ENCODE results near the gene SLC17A9. TPM values are rescaled to one million over a fixed set of nuclear protein-coding genes. Genes with fewer than 3 reads are reported as not detected.

Gene SLC17A9
- total RNA-seq, 1 donor from 2014 or later = not detected

DNA sequence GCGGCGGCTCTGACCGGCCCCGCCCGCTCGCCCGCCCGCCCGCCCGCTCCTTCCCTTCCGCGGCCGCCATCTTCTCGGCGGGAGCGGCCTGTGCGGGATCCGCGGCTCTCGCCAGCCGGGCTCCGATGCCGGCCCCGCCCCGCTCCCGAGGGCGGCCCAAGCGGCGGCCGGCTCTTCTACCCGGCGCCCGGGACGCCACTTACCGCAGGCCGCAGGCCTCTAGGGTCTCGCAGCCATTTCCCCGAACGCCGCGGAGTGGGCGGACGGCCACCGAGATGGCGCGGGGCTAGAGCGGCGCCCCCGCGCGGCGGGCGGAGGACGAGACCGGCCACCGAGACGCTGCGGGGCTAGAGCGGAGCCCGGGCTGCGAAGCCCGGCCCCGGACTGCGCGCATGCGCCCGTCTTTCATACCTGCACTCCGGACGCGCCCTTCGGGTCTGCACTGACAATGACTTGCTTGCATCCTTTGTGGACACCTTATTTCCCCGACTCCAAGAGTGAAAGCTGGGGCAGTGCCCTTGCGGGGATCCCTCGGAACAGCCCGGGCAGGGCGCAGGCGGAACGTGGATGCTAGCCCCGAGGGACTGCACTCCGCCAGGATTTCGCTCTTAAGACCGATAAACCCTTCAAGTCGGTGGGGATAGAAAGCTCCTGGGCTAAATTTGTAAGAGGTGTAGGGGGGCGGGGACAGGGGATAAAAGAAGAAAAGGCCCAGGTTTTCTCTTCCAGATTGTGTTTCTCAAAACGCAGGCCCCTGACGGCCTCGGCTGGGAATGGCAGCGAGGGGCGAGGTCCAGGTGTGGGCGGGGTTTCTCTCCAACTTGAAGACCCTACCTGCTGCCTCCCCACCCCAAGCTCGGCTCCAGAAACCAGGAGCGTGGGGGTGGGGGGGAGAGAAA, 26.0 kb upstream of the SLC17A9 start, which contains the start of gene DIDO1:
Gene DIDO1, minus strand, starts transcription at position 277 of the 899 bp plus-strand sequence.
- Histone ChIP-seq H3K9ac (ENCODE audit: low read depth in 1 of 3, low read length in 3 of 3) (peak within 1 kb of the TSS; percentile 95 to 97 (median 97)), H3K9me3 (ENCODE audit: control insufficient read depth in 3 of 3, low read length in 3 of 3) (no peaks in the 10 kb centered on the region), H3K27ac (ENCODE audit: low read depth, low read length) (peak within 1 kb of the TSS; percentile 88), H3K36me3 (ENCODE audit: control insufficient read depth in 3 of 3, insufficient read depth in 3 of 3, low read length in 3 of 3) (no peaks in the 10 kb centered on the region), H3K4me3 (ENCODE audit: low read length in 3 of 3) (peak within 1 kb of the TSS; percentile 79 to 97 (median 97)), H3K27me3 (ENCODE audit: control insufficient read depth in 3 of 3, insufficient read depth in 3 of 3, low read length in 3 of 3) (no peaks in the 10 kb centered on the region), H3K4me1 (ENCODE audit: control insufficient read depth in 3 of 3, insufficient read depth in 3 of 3, low read length in 3 of 3) (peaks cover 50 to 61% (median 52%) of the 10 kb centered on the region in 3 donors)

DNA sequence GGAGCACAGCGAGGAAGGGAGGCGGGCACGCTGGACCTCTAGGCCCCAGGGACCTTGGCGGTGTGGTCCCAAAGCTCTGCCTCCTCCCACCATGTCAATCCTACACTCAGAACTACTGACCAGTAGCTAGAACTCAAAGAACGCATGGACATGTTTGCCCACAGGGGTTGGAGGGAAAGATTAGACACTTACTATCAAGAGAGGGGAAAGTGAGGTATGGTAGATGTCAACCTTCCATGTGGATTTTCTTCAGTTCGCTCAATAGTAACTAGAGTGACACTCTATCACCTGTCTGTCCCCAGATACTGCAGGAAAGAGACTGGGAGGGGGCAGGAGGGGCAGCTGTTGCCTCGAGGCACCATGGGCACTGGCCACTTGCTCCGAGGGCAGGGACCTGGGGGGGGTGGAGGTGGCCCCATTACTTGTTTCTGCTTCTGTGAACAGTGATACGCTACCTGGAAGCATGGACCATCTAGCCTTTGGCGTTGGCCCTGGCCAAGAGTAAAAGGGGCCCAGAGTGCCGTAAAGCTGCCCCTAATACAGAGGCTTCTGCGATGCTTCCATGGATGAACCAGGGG, 25.3 kb upstream of the SLC17A9 start:
- Histone ChIP-seq H3K9ac (ENCODE audit: low read depth in 1 of 3, low read length in 3 of 3) (peak overlapping the region; percentile 84 to 97 (median 95)), H3K27me3 (ENCODE audit: control insufficient read depth in 3 of 3, insufficient read depth in 3 of 3, low read length in 3 of 3) (no peaks in the 10 kb centered on the region), H3K27ac (ENCODE audit: low read depth, low read length) (peak overlapping the region; percentile 88), H3K9me3 (ENCODE audit: control insufficient read depth in 3 of 3, low read length in 3 of 3) (no peaks in the 10 kb centered on the region), H3K4me3 (ENCODE audit: low read length in 3 of 3) (peak overlapping the region; percentile 79 to 97 (median 97)), H3K4me1 (ENCODE audit: control insufficient read depth in 3 of 3, insufficient read depth in 3 of 3, low read length in 3 of 3) (peaks cover 46 to 58% (median 48%) of the 10 kb centered on the region in 3 donors), H3K36me3 (ENCODE audit: control insufficient read depth in 3 of 3, insufficient read depth in 3 of 3, low read length in 3 of 3) (no peaks in the 10 kb centered on the region)

DNA sequence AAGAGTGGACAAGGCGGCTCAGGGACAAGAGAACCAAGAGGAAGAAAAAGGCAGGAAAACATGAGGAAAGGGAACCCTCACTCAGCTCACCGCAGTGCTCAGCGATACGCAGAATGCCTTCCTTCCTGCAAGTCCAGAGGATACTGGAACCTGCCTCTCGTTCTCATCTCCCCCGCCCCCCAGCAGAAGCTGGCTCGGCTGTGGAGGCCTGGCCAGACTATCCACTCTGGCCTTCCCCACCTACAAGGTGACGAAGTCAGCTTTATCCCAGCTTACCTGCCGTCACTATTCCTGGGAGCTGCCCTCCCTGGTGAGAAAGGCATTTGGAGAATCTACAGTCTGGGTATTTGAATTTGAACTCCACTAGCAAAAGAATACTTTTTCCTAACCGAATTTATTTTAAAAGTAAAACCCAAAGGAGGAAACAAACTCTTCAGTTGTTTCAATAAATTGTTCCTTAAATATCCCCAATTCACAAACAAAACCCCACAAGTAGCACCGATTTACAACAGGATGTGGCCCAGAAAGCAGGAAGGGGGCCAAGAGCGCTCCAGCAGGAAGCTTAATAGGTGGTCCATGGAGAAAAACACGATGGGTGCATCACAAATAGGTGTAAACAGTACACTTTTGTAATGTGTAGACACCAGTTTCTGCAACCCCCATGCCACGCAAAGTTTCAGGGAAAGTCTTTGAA, 24.1 kb upstream of the SLC17A9 start:
- peak overlapping the region; percentile 35 to 60 (median 51) for H3K4me3 ChIP-seq (ENCODE audit: low read length in 3 of 3)
- peak overlapping the region; percentile 67 for H3K27ac ChIP-seq (ENCODE audit: low read depth, low read length)
- H3K9me3 ChIP-seq (ENCODE audit: control insufficient read depth in 3 of 3, low read length in 3 of 3) = no peaks in the 10 kb centered on the region
- no peaks in the 10 kb centered on the region for H3K27me3 ChIP-seq (ENCODE audit: control insufficient read depth in 3 of 3, insufficient read depth in 3 of 3, low read length in 3 of 3)
- H3K9ac ChIP-seq (ENCODE audit: low read depth in 1 of 3, low read length in 3 of 3) = peak overlapping the region; percentile 1 to 45 (median 20)
- H3K4me1 ChIP-seq (ENCODE audit: control insufficient read depth in 3 of 3, insufficient read depth in 3 of 3, low read length in 3 of 3) = peaks cover 37 to 47% (median 41%) of the 10 kb centered on the region in 3 donors
- H3K36me3 ChIP-seq (ENCODE audit: control insufficient read depth in 3 of 3, insufficient read depth in 3 of 3, low read length in 3 of 3) = no peaks in the 10 kb centered on the region

DNA sequence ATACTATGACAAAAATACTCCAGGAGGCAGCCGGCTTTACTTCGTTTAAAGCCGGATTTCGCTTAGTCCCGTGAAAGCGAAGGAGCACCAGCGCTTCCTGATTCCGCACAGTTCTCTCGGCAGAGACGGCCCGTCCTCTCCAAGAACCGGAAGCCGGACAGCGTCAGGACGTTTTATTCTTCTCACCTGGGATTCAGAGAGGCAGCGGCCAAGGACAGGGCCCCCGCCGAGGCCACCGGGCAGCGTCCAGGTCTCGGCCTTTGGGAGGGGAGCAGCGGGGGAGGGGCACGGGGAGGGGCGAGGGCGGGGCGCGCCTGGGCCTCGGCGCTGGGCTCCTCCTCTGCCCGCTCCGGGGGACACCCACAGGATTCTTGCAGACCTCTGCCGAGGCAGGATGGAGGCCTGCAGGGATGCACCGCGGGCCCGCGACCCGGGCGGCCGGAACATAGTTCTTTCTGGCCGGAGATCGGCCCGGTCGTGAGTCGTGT, 23.4 kb upstream of the SLC17A9 start:
- Histone ChIP-seq H3K27ac (ENCODE audit: low read depth, low read length) (peak overlapping the region; percentile 67), H3K9me3 (ENCODE audit: control insufficient read depth in 3 of 3, low read length in 3 of 3) (no peaks in the 10 kb centered on the region), H3K4me1 (ENCODE audit: control insufficient read depth in 3 of 3, insufficient read depth in 3 of 3, low read length in 3 of 3) (peaks cover 31 to 44% (median 34%) of the 10 kb centered on the region in 3 donors), H3K9ac (ENCODE audit: low read depth in 1 of 3, low read length in 3 of 3) (peak overlapping the region in 2 of 3 donors; percentile 1 to 42), H3K36me3 (ENCODE audit: control insufficient read depth in 3 of 3, insufficient read depth in 3 of 3, low read length in 3 of 3) (peaks cover 0 to 3% (median 0%) of the 10 kb centered on the region in 3 donors), H3K27me3 (ENCODE audit: control insufficient read depth in 3 of 3, insufficient read depth in 3 of 3, low read length in 3 of 3) (no peaks in the 10 kb centered on the region), H3K4me3 (ENCODE audit: low read length in 3 of 3) (peak overlapping the region; percentile 46 to 60 (median 51))

DNA sequence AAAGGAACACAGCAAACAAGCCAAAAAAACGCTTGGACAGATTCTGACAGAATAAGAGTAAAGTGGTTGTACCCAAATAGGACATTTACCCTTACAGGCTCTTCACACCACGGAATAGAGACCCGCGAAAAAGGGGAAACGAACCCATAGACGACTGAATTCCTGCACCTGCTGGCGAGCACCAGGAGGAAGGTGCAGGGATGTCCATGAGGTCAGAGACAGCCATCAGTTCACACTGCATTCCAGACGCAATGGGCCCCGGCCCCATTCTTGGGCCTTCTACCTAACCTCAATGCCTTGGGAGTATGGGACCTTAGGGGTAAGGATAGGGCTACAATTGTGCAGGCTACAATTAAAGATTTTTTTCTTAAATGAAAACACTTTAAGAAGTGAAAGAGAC, 21.0 kb upstream of the SLC17A9 start:
- Histone ChIP-seq H3K4me3 (ENCODE audit: low read length in 3 of 3) (no peak overlapping the region), H3K36me3 (ENCODE audit: control insufficient read depth in 3 of 3, insufficient read depth in 3 of 3, low read length in 3 of 3) (peaks cover 5 to 13% (median 6%) of the 10 kb centered on the region in 3 donors), H3K4me1 (ENCODE audit: control insufficient read depth in 3 of 3, insufficient read depth in 3 of 3, low read length in 3 of 3) (peaks cover 35 to 53% (median 42%) of the 10 kb centered on the region in 3 donors), H3K9ac (ENCODE audit: low read depth in 1 of 3, low read length in 3 of 3) (no peak overlapping the region), H3K9me3 (ENCODE audit: control insufficient read depth in 3 of 3, low read length in 3 of 3) (no peaks in the 10 kb centered on the region), H3K27ac (ENCODE audit: low read depth, low read length) (no peak overlapping the region), H3K27me3 (ENCODE audit: control insufficient read depth in 3 of 3, insufficient read depth in 3 of 3, low read length in 3 of 3) (no peaks in the 10 kb centered on the region)

DNA sequence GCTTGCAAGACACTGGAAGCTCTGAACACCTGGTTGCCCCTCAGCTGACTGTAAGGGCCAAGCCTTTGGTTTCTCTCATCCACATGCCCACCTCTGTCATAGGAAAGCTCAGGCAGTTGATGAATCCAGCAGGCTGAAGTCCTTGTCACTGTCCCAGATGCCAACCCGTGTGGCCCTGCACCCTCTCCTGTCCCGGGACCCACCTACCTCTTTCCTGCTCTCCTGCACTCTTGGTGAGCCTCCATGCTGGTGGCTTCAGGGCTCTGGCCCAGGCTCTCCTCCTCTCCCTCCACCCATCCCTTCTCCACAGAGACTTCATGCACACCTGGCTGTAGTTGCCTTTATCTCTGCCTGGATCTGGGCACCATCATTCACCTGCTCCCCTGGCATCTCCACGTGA, 18.5 kb upstream of the SLC17A9 start:
- H3K9ac ChIP-seq (ENCODE audit: low read depth in 1 of 3, low read length in 3 of 3) = no peak overlapping the region
- no peak overlapping the region for H3K27ac ChIP-seq (ENCODE audit: low read depth, low read length)
- no peaks in the 10 kb centered on the region for H3K9me3 ChIP-seq (ENCODE audit: control insufficient read depth in 3 of 3, low read length in 3 of 3)
- no peak overlapping the region for H3K4me3 ChIP-seq (ENCODE audit: low read length in 3 of 3)
- H3K4me1 ChIP-seq (ENCODE audit: control insufficient read depth in 3 of 3, insufficient read depth in 3 of 3, low read length in 3 of 3) = peaks cover 22 to 42% (median 31%) of the 10 kb centered on the region in 3 donors
- peaks cover 5 to 13% (median 6%) of the 10 kb centered on the region in 3 donors for H3K36me3 ChIP-seq (ENCODE audit: control insufficient read depth in 3 of 3, insufficient read depth in 3 of 3, low read length in 3 of 3)
- H3K27me3 ChIP-seq (ENCODE audit: control insufficient read depth in 3 of 3, insufficient read depth in 3 of 3, low read length in 3 of 3) = no peaks in the 10 kb centered on the region

DNA sequence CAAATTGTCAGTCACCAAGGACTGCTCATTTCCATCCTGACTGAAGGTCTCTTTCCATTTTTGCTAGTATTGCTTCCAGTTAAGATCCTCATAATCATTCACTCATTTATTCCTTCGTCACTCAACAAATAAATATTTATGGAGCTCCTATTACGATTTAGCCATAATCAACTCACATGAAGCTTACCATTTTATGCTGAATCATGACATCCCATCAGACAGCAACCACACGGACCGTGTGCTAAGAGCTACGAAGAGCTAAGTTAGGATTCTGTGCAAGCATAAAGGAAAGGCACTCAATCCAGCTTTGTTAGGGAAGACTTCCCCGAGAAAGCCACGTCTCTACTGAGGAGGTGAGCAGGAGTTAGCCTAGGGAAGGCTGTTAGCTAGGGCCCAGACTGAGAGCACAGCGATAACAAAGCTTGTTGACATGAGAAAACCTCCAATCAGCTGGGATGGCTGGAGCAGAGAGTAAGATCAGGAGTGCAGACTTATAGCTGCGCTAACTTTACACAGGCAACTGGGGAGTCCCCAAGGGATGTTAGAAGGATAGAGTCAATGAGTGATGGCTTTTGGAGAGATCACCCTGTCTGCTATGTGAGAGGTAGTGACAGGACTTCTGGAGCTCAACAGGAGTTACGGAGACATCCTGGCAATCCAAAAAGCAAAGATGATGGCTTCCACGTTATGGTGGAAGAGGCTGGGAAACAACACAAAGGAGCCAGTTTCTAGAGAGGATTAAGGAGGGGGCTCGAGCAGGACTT, 17.1 kb upstream of the SLC17A9 start:
- Histone ChIP-seq H3K4me3 (ENCODE audit: low read length in 3 of 3) (peak overlapping the region in 2 of 3 donors; percentile 6 to 47), H3K9ac (ENCODE audit: low read depth in 1 of 3, low read length in 3 of 3) (peak overlapping the region in 2 of 3 donors; percentile 7 to 20)

DNA sequence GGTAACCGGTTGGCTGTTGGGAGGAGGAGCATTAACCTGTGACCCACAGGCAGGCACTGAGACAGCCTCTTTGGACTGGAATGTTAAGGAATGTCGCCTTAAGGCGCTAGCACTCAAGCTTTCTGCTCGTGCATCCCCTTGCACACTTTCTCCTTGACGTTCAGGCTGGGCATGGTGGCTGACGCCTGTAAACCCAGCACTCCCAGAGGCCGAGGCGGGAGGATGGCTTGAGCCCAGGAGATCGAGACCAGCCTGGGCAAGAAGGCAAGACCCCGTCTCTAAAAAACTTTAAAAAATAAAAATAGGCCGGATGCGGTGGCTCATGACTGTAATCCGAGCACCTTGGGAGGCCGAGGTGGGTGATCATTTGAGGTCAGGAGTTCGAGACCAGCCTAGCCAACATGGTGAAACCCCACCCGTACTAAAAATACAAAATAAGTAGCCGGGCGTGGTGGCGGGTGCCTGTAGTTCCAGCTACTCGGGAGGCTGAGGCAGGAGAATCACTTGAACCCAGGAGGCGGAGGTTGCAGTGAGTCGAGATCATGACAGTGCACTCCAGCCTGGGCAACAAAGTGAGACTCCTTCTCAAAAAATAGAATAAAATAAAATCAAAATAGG, 16.4 kb upstream of the SLC17A9 start:
- Histone ChIP-seq H3K27ac (ENCODE audit: low read depth, low read length) (no peak overlapping the region), H3K27me3 (ENCODE audit: control insufficient read depth in 3 of 3, insufficient read depth in 3 of 3, low read length in 3 of 3) (no peaks in the 10 kb centered on the region), H3K9me3 (ENCODE audit: control insufficient read depth in 3 of 3, low read length in 3 of 3) (no peaks in the 10 kb centered on the region), H3K9ac (ENCODE audit: low read depth in 1 of 3, low read length in 3 of 3) (peak overlapping the region in 2 of 3 donors; percentile 20 to 29), H3K4me1 (ENCODE audit: control insufficient read depth in 3 of 3, insufficient read depth in 3 of 3, low read length in 3 of 3) (peaks cover 31 to 52% (median 48%) of the 10 kb centered on the region in 3 donors), H3K4me3 (ENCODE audit: low read length in 3 of 3) (peak overlapping the region in 1 of 3 donors; percentile 47), H3K36me3 (ENCODE audit: control insufficient read depth in 3 of 3, insufficient read depth in 3 of 3, low read length in 3 of 3) (peaks cover 5 to 13% (median 7%) of the 10 kb centered on the region in 3 donors)

More for the DNA sequence above, 17.1 kb upstream of the SLC17A9 start:
- Histone ChIP-seq H3K9me3 (ENCODE audit: control insufficient read depth in 3 of 3, low read length in 3 of 3) (no peaks in the 10 kb centered on the region), H3K27ac (ENCODE audit: low read depth, low read length) (no peak overlapping the region), H3K27me3 (ENCODE audit: control insufficient read depth in 3 of 3, insufficient read depth in 3 of 3, low read length in 3 of 3) (no peaks in the 10 kb centered on the region), H3K36me3 (ENCODE audit: control insufficient read depth in 3 of 3, insufficient read depth in 3 of 3, low read length in 3 of 3) (peaks cover 5 to 13% (median 6%) of the 10 kb centered on the region in 3 donors), H3K4me1 (ENCODE audit: control insufficient read depth in 3 of 3, insufficient read depth in 3 of 3, low read length in 3 of 3) (peaks cover 31 to 47% (median 43%) of the 10 kb centered on the region in 3 donors)

Measured in skeletal muscle tissue (tissue), 4 donors.